Mesangial cell (primary cell): ENCODE results near the gene CSPG4. TPM values are rescaled to one million over a fixed set of nuclear protein-coding genes. Genes with fewer than 3 reads are reported as not detected.

Experiments used
- total RNA-seq: library from RNA; depleted of rRNA; stranded (reverse); fragments of >200 nt; gene quantifications from 2 replicates; pipeline ENCODE4 v1.2.3, GENCODE V29; 2015

The CSPG4 gene
- total RNA-seq = 14.2 and 22.8 TPM in 2 replicates

GRCh38 chr15:75712668-75713337 lies at the start of gene CSPG4:
Gene CSPG4 (minus strand): TSS chr15:75712848. CDS start chr15:75712755, 93 bp downstream.

GRCh38 chr15:75647370-75648155 lies 65.1 kb downstream of the CSPG4 start, which contains the start of gene SNX33:
Gene SNX33 (plus strand): TSS chr15:75647912. CDS start chr15:75649103, 1,191 bp downstream.

GRCh38 chr15:75639709-75640482 lies 72.8 kb downstream of the CSPG4 start, which contains the start of gene IMP3:
Gene IMP3 (minus strand): TSS chr15:75640224. CDS start chr15:75640168, 56 bp downstream.

GRCh38 chr15:75625542-75626347 lies 86.9 kb downstream of the CSPG4 start, which contains the start of gene SNUPN:
Gene SNUPN (minus strand): TSS chr15:75625725. CDS start chr15:75621051, 4,674 bp downstream.

Other genes with a start within 250 kb of the CSPG4 start
- 29.3 and 32.1 TPM in 2 replicates for gene PTPN9, start 133.5 kb downstream of the CSPG4 start, total RNA-seq
- gene SNUPN, start 87.1 kb downstream of the CSPG4 start, total RNA-seq = 18.8 and 24.3 TPM in 2 replicates
- 57.6 and 84.1 TPM in 2 replicates for gene IMP3, start 72.6 kb downstream of the CSPG4 start, total RNA-seq
- gene SNX33, start 64.9 kb downstream of the CSPG4 start, total RNA-seq = 13.0 and 28.8 TPM in 2 replicates
- 26.6 and 29.4 TPM in 2 replicates for gene UBE2Q2, start 130.6 kb upstream of the CSPG4 start, total RNA-seq
- gene FBXO22, start 191.0 kb upstream of the CSPG4 start, total RNA-seq = 30.8 and 41.1 TPM in 2 replicates